Endothelial cell of umbilical vein (primary cell): ENCODE measurements around the gene DDX49. TPM values are rescaled to one million over a fixed set of nuclear protein-coding genes. Genes with fewer than 3 reads are reported as not detected.

Source experiments
- Bru-seq: library from RNA; stranded (reverse); fragments of 400-500 nt; gene quantifications from one replicate; lab custom pipeline; 2021; lab: Mats Ljungman, UMichigan
- BruChase-seq, 2 experiments: library from RNA; stranded (reverse); fragments of 400-500 nt; gene quantifications; one replicate each; lab custom pipeline; 2021; lab: Mats Ljungman, UMichigan
- BruUV-seq: library from RNA; stranded (reverse); fragments of 400-500 nt; replicated peaks from 2 replicates; lab custom pipeline; 2021; lab: Mats Ljungman, UMichigan
- CTCF ChIA-PET: fragments of 300-600, 350-600 bp; sonication (Branson Sonifier 250); formaldehyde crosslinking; loops from one replicate; lab custom pipeline; 2021; ENCODE audit warnings: antibody characterized with exemption, inconsistent platforms; lab: Charles Lee
- POLR2A ChIA-PET: fragments of 300-600, 350-600 bp; sonication (Branson Sonifier 250); formaldehyde crosslinking; loops from one replicate; lab custom pipeline; 2021; ENCODE audit warnings: antibody characterized with exemption, inconsistent platforms; lab: Charles Lee
- DNase-seq: peaks from one replicate; pipeline ENCODE4 v3.0.0-alpha.2; 2011; ENCODE audit warnings: low read depth, low spot score
- FAIRE-seq: peaks from 2 replicates; lab custom pipeline; 2011; peaks lifted over from hg19 to GRCh38; lab: Jason Lieb, UNC
- H2AFZ ChIP-seq: 2 replicates; pipeline ENCODE4 v1.6.0; 2012; ENCODE audit warnings: low read depth, low read length, control low read depth, inconsistent platforms
- H3K27ac ChIP-seq: 2 replicates; pipeline ENCODE4 v1.5.1; 2011; ENCODE audit warnings: low read depth, mild to moderate bottlenecking, control low read depth, low read length, moderate library complexity; ENCODE audit not compliant: insufficient read depth
- H3K27me3 ChIP-seq, 2 experiments: 2 replicates each; pipeline versions ENCODE4 v1.6.0 to v1.6.1; 2011; ENCODE audit warnings: low read length in 2 of 2, mixed read lengths in 1 of 2; ENCODE audit not compliant: control insufficient read depth in 2 of 2, insufficient read depth in 2 of 2
- H3K36me3 ChIP-seq, 2 experiments: 2 replicates in 1 of 2; 3 replicates in 1 of 2; pipeline ENCODE4 v1.5.1; 2011; ENCODE audit warnings: low read length in 2 of 2, mild to moderate bottlenecking in 1 of 2, moderate library complexity in 1 of 2; ENCODE audit not compliant: control insufficient read depth in 2 of 2, insufficient read depth in 2 of 2; ENCODE audit errors: extremely low read depth in 1 of 2
- H3K4me1 ChIP-seq: 3 replicates; pipeline ENCODE4 v1.5.1; 2011; ENCODE audit warnings: mild to moderate bottlenecking, low read length; ENCODE audit not compliant: control insufficient read depth, insufficient read depth; ENCODE audit errors: extremely low read depth
- H3K4me2 ChIP-seq: 2 replicates; pipeline ENCODE4 v1.6.1; 2011; ENCODE audit warnings: low read length, control low read depth, mixed read lengths; ENCODE audit not compliant: insufficient read depth
- H3K4me3 ChIP-seq, 3 experiments: fragments of 200-600 bp in 1 of 3; sonication (generic), shearing (Covaris generic) in 1 of 3; replicated peaks in 1 of 3; 2 replicates each; pipeline ENCODE4 v1.5.1; 2011 to 2016; ENCODE audit warnings: control low read depth in 3 of 3, low read length in 3 of 3, mild to moderate bottlenecking in 2 of 3, inconsistent platforms in 1 of 3, low read depth in 1 of 3, moderate library complexity in 1 of 3; ENCODE audit not compliant: insufficient read depth in 1 of 3
- H3K79me2 ChIP-seq: 2 replicates; pipeline ENCODE4 v1.6.0; 2012; ENCODE audit warnings: low read length, inconsistent platforms; ENCODE audit not compliant: control insufficient read depth, insufficient read depth
- H3K9ac ChIP-seq: replicated peaks from 2 replicates; pipeline ENCODE3; 2011; ENCODE audit warnings: low read length, control low read depth; ENCODE audit not compliant: insufficient read depth; ENCODE audit errors: extremely low read depth
- H3K9me1 ChIP-seq: replicated peaks from 3 replicates; pipeline ENCODE4 v1.6.0; 2011; ENCODE audit warnings: mild to moderate bottlenecking, low read length; ENCODE audit not compliant: control insufficient read depth, insufficient read depth; ENCODE audit errors: extremely low read depth
- H3K9me3 ChIP-seq: replicated peaks from 2 replicates; pipeline ENCODE4 v1.5.1; 2012; ENCODE audit warnings: low read length, inconsistent platforms; ENCODE audit not compliant: control insufficient read depth, insufficient read depth
- H4K20me1 ChIP-seq: replicated peaks from 2 replicates; pipeline ENCODE3; 2011; ENCODE audit warnings: mild to moderate bottlenecking, low read length; ENCODE audit not compliant: control insufficient read depth, insufficient read depth; ENCODE audit errors: extremely low read depth
- CTCF ChIP-seq, 2 donors: IDR thresholded peaks; 1 replicate in 1 of 2; 2 replicates in 1 of 2; pipeline ENCODE4 v1.5.1; 2011; ENCODE audit warnings: low read length in 2 of 2, mild to moderate bottlenecking in 2 of 2, moderate library complexity in 2 of 2, control low read depth in 1 of 2, inconsistent platforms in 1 of 2, low read depth in 1 of 2; ENCODE audit not compliant: insufficient read depth in 1 of 2; ENCODE audit errors: extremely low read depth in 1 of 2
- EZH2 ChIP-seq: IDR thresholded peaks from 2 replicates; pipeline ENCODE4 v1.6.1; 2012; ENCODE audit warnings: borderline replicate concordance, low read depth, mild to moderate bottlenecking, moderate library complexity, low read length, inconsistent platforms; ENCODE audit not compliant: severe bottlenecking
- FOS ChIP-seq: IDR thresholded peaks from 2 replicates; pipeline ENCODE4 v1.6.1; 2011; ENCODE audit warnings: mild to moderate bottlenecking, low read length, moderate library complexity, borderline replicate concordance; ENCODE audit not compliant: insufficient read depth
- GATA2 ChIP-seq: IDR thresholded peaks from 2 replicates; pipeline ENCODE4 v1.7.0; 2011; ENCODE audit warnings: low read depth, mild to moderate bottlenecking, moderate library complexity, mixed read lengths, low read length; ENCODE audit not compliant: insufficient read length, insufficient read depth
- JUN ChIP-seq: IDR thresholded peaks from 2 replicates; pipeline ENCODE4 v1.6.1; 2011; ENCODE audit warnings: borderline replicate concordance, low read depth; ENCODE audit not compliant: insufficient read length, insufficient read depth
- MAX ChIP-seq: IDR thresholded peaks from 2 replicates; pipeline ENCODE4 v1.6.1; 2011; ENCODE audit not compliant: insufficient read depth, insufficient read length
- MYC ChIP-seq: IDR thresholded peaks from one replicate; pipeline ENCODE4 v1.6.1; 2011; ENCODE audit warnings: mild to moderate bottlenecking, low read depth, low read length
- POLR2A ChIP-seq: IDR thresholded peaks from 2 replicates; pipeline ENCODE4 v1.6.1; 2012; ENCODE audit warnings: low read depth, mild to moderate bottlenecking, control low read depth, low read length
- POLR2AphosphoS5 ChIP-seq: IDR thresholded peaks from 2 replicates; pipeline ENCODE4 v1.6.1; 2012; ENCODE audit warnings: low read depth, mild to moderate bottlenecking, control low read depth, low read length, moderate library complexity; ENCODE audit not compliant: insufficient read depth
- dilution Hi-C: fragments of 300-500 bp; cut with MboI; formaldehyde crosslinking; loops from one replicate; pipeline ENCODE4 v1.15.0; 2019; ENCODE audit warnings: low sequenced_read_pairs; ENCODE audit not compliant: extremely low pct_ligation_motif_present
- intact Hi-C: fragments of 100-400 bp; cut with micrococcal nuclease; formaldehyde crosslinking; loops from one replicate; pipeline ENCODE4 v1.10.0; 2022
- long read RNA-seq: library from polyadenylated mRNA; stranded (forward); transcript quantifications from one replicate; pipeline ENCODE4 v2.0.0, GENCODE V29; 2021
- polyA minus RNA-seq, 3 experiments: library from RNA; depleted of rRNA, polyadenylated mRNA; stranded (reverse); fragments of >200 nt; gene quantifications; 1 replicate in 1 of 3; 2 replicates in 2 of 3; pipeline ENCODE4 v1.2.3, GENCODE V29; 2011
- polyA plus RNA-seq, 4 experiments: library from polyadenylated mRNA; depleted of rRNA in 3 of 4; stranded (reverse) in 3 of 4; unstranded in 1 of 4; fragments of >200 nt; gene quantifications; 2 replicates each; pipeline versions ENCODE4 v1.2.1 to v1.2.3, GENCODE V29; 2011 to 2012; ENCODE audit warnings: missing spikeins in 1 of 4
- total RNA-seq: library from RNA; stranded (reverse); gene quantifications from 2 replicates; pipeline ENCODE4 v1.2.3, GENCODE V29; 2021

Gene DDX49
- total RNA-seq (47.7 and 51.9 TPM in 2 replicates), polyA plus RNA-seq (60.1 and 61.8 TPM in 2 replicates), polyA minus RNA-seq (52.3 and 54.3 TPM in 2 replicates), Bru-seq, nascent RNA (percentile 60 among the genes with signal in this experiment), BruChase-seq, experiment 1, labeled RNA remaining after a 6-hour chase (percentile 72 among the genes with signal in this experiment), BruChase-seq, experiment 2, labeled RNA remaining after a 2-hour chase (percentile 60 among the genes with signal in this experiment)
- 39.0 and 47.3 TPM in 2 replicates for polyA plus RNA-seq (2011; cell fraction: cytosol; rRNA removed)
- 46.8 and 57.5 TPM in 2 replicates for polyA plus RNA-seq (2011; cell fraction: nucleus; rRNA removed)
- polyA plus RNA-seq (2012), result 34.2 and 35.0 TPM in 2 replicates
- polyA minus RNA-seq (2011; cell fraction: cytosol; rRNA and poly(A)+ RNA removed), result 64.2 TPM
- 20.1 and 21.3 TPM in 2 replicates for polyA minus RNA-seq (2011; cell fraction: nucleus; rRNA and poly(A)+ RNA removed)
- long read RNA-seq, transcript DDX49-201 (13 exons, 1,830 nt), result major isoform, 58 of 101 reads
- long read RNA-seq, partial matches to known transcripts, result 7 of 101 reads
- long read RNA-seq, other reads (novel, unspliced or antisense), result 31 of 101 reads

GRCh38 chr19:18919086-18919899 is at the start of gene DDX49, which contains the start of gene COPE:
DDX49 (plus strand) TSS chr19:18919715; CDS start chr19:18919742, 27 bp downstream.
COPE (minus strand) TSS chr19:18919387; CDS start chr19:18919348, 39 bp downstream.
- peaks cover 13% of the 10 kb centered on the region for H3K4me1 ChIP-seq
- peak within 1 kb of the TSS; percentile 87 for H3K27ac ChIP-seq
- H3K27me3 ChIP-seq, result no peaks in the 10 kb centered on the region
- H3K36me3 ChIP-seq, result peaks cover 11 to 25% of the 10 kb centered on the region in 2 experiments
- H3K79me2 ChIP-seq, result peaks cover 49% of the 10 kb centered on the region
- ChIA-PET POLR2A (interaction anchor here (0.6 to 1.2 kb wide), 4 partner anchors 11 to 68 kb away, joined by 3 to 5 read pairs (median 4); no protein-coding TSS in a partner anchor), CTCF (interaction anchor here (0.6 to 2.3 kb wide), 9 partner anchors 23 to 330 kb away, joined by 3 to 23 read pairs (median 3); partner anchors contain the start of genes CERS1 and REX1BD)
- FAIRE-seq, result peak; percentile 100
- H3K9me1 ChIP-seq, result no peaks in the 10 kb centered on the region
- dilution Hi-C loops, result no loop called here
- H3K9ac ChIP-seq, result peak within 1 kb of the TSS; percentile 98
- peak within 1 kb of the TSS; percentile 82 to 99 (median 94) for H3K4me3 ChIP-seq
- no TSS peak for BruUV-seq
- no peak for TF ChIP-seq MYC
- peak; percentile 59 for TF ChIP-seq MAX
- peak; percentile 4 for TF ChIP-seq JUN
- peak; percentile 78 for TF ChIP-seq POLR2A
- peak; percentile 34 for TF ChIP-seq FOS
- TF ChIP-seq GATA2, result no peak
- TF ChIP-seq CTCF (IDR thresholded peaks at IDR 0.05; ENCODE audit: extremely low read depth in 1 of 2, insufficient read depth in 1 of 2, low read depth in 1 of 2, low read length in 2 of 2), result no peak
- no peak for TF ChIP-seq EZH2
- TF ChIP-seq POLR2AphosphoS5, result peak; percentile 81
- H2AFZ ChIP-seq, result peak within 1 kb of the TSS; percentile 61
- peaks cover 2% of the 10 kb centered on the region for H4K20me1 ChIP-seq
- intact Hi-C loops, result loop anchor here (1.0 to 10.0 kb wide), 8 partner anchors 22 to 464 kb away; partner anchors contain the start of gene HOMER3
- DNase-seq, result peak; percentile 100
- peak within 1 kb of the TSS; percentile 89 for H3K4me2 ChIP-seq
- H3K9me3 ChIP-seq, result no peaks in the 10 kb centered on the region
